Gastrocnemius medialis (tissue), 4 donors: ENCODE results near the gene ATF2. TPM values are rescaled to one million over a fixed set of nuclear protein-coding genes. Genes with fewer than 3 reads are reported as not detected.
A peak's percentile ranks its signal among the peaks of the same experiment; 100 is the strongest.

ENCODE experiments used
- ATAC-seq, 2 donors: fragments of 150-250 bp; one replicate each; pipeline ENCODE4 v1.9.1; 2016
- DNase-seq, 2 donors: peaks; one replicate each; pipeline ENCODE4 v3.0.0-alpha.2; 2019
- H3K27ac ChIP-seq, 4 donors: fragments of 200-600 bp; sonication (generic); 1 replicate in 1 of 4; 2 replicates in 3 of 4; pipeline ENCODE4 v1.5.1; 2016 to 2018; ENCODE audit warnings: mild to moderate bottlenecking in 2 of 4, moderate library complexity in 1 of 4
- H3K27me3 ChIP-seq, 3 donors: fragments of 200-600 bp; sonication (generic) in 2 of 3; 1 replicate in 1 of 3; 2 replicates in 2 of 3; pipeline versions ENCODE4 v1.5.1 to v1.6.0; 2016 to 2019; ENCODE audit warnings: mild to moderate bottlenecking in 1 of 3, moderate library complexity in 1 of 3
- H3K36me3 ChIP-seq, 2 donors: fragments of 200-600 bp; sonication (generic) in 1 of 2; one replicate each; pipeline ENCODE4 v1.5.1; 2017 to 2018
- H3K4me1 ChIP-seq, 2 donors: fragments of 200-600 bp; sonication (generic) in 1 of 2; one replicate each; pipeline ENCODE4 v1.5.1; 2016 to 2017; ENCODE audit warnings: mild to moderate bottlenecking in 2 of 2
- H3K4me3 ChIP-seq, 4 donors: fragments of 200-600 bp; sonication (generic) in 3 of 4; 1 replicate in 1 of 4; 2 replicates in 3 of 4; pipeline ENCODE4 v1.5.1; 2016 to 2019; ENCODE audit warnings: mild to moderate bottlenecking in 2 of 4
- H3K9me3 ChIP-seq, 3 donors: fragments of 200-600 bp; sonication (generic) in 2 of 3; 1 replicate in 1 of 3; 2 replicates in 2 of 3; pipeline ENCODE4 v1.5.1; 2016 to 2019
- POLR2A ChIP-seq, 2 donors: fragments of 450-650 bp; IDR thresholded peaks; one replicate each; pipeline ENCODE4 v1.6.1; 2017; ENCODE audit warnings: antibody characterized with exemption in 2 of 2, mild to moderate bottlenecking in 2 of 2, moderate library complexity in 2 of 2
- in situ Hi-C, 4 donors: fragments of 200-750 bp; cut with MboI; loops; one replicate each; pipeline versions ENCODE4 v1.15.0 to v1.8.0; 2017; ENCODE audit warnings: low sequenced_read_pairs in 4 of 4
- intact Hi-C: fragments of 100-400 bp; cut with DNase I; formaldehyde crosslinking; loops from one replicate; pipeline ENCODE4 v1.15.1; 2023; ENCODE audit warnings: low total_unique reads
- total RNA-seq, 4 donors: library from RNA; depleted of rRNA; stranded (reverse); fragments of >200 nt; gene quantifications; one replicate each; pipeline versions ENCODE4 v1.1.0 to v1.2.3, GENCODE V29; 2016
- TF ChIP-seq, protein P1 (sequence below), 5 experiments: fragments of 450-650 bp in 3 of 5; fragments of 200-600 bp in 2 of 5; sonication (generic) in 2 of 5; IDR thresholded peaks in 4 of 5; conservative IDR thresholded peaks in 1 of 5; 1 replicate in 4 of 5; 2 replicates in 1 of 5; pipeline ENCODE4 v1.5.1; 2016 to 2019; ENCODE audit warnings: antibody characterized with exemption in 5 of 5, mild to moderate bottlenecking in 3 of 5, moderate library complexity in 3 of 5

ATF2 gene
- total RNA-seq, 4 donors from 2014 or later = 19.5 to 28.1 (median 20.9) TPM

DNA sequence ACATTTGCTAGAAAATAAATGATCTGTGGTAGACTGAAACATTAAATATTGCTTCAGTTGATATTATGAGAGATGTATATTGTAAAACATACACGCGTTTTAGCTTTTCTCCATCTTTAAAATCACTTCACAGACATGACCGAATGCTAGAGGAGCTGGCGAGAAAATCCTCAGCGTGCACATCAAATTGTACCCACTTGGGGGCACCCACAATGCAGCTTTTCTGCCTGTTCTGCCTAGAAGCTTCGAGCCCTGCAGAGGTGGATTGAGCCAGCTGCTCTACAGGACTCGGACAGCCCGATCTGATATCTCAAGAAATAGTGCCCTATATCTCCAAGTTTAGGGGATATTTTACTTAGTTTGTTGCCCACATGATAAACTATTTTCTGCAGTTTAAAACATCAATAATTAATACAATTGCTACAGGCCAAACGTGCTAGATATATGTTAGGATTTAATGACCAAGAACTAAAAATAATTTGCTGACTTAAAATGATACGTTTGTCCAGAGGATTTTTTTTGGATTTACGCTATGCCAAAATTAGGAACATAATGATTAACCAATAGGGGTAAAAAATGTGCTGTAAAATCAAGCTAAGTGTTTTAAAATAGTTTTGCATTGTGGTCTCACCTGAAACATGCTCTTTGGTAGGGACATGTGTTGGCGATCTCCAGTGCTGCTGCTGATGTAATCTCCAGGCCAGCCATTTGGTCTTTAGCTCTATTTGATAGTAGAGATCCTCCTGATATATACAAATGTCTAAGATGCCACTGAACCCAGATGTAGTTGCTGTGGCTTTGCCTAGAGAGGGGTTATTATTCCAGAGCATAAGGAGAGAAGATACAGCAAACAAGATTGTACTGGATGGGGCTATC, 35.9 kb upstream of the ATF2 start:
- no peaks in the 10 kb centered on the region for H3K9me3 ChIP-seq
- in situ Hi-C loops = no loop called here
- peaks cover 5 to 19% of the 10 kb centered on the region in 2 donors for H3K4me1 ChIP-seq
- H3K27me3 ChIP-seq = no peaks in the 10 kb centered on the region
- DNase-seq = peak; percentile 2 to 18
- no peaks in the 10 kb centered on the region for H3K36me3 ChIP-seq
- intact Hi-C loops = no loop called here
- no peak overlapping the region for H3K27ac ChIP-seq
- TF ChIP-seq, protein P1, sequence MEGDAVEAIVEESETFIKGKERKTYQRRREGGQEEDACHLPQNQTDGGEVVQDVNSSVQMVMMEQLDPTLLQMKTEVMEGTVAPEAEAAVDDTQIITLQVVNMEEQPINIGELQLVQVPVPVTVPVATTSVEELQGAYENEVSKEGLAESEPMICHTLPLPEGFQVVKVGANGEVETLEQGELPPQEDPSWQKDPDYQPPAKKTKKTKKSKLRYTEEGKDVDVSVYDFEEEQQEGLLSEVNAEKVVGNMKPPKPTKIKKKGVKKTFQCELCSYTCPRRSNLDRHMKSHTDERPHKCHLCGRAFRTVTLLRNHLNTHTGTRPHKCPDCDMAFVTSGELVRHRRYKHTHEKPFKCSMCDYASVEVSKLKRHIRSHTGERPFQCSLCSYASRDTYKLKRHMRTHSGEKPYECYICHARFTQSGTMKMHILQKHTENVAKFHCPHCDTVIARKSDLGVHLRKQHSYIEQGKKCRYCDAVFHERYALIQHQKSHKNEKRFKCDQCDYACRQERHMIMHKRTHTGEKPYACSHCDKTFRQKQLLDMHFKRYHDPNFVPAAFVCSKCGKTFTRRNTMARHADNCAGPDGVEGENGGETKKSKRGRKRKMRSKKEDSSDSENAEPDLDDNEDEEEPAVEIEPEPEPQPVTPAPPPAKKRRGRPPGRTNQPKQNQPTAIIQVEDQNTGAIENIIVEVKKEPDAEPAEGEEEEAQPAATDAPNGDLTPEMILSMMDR (IDR thresholded peaks at IDR 0.05 in 4 of 5, conservative IDR thresholded peaks at IDR 0.05 in 1 of 5) = peak in 3 of 5 experiments; percentile 23 to 42 (median 28)
- no peak for TF ChIP-seq POLR2A (IDR thresholded peaks at IDR 0.05)
- no peak overlapping the region for H3K4me3 ChIP-seq
- peak in 1 of 2 donors; percentile 45 for ATAC-seq

DNA sequence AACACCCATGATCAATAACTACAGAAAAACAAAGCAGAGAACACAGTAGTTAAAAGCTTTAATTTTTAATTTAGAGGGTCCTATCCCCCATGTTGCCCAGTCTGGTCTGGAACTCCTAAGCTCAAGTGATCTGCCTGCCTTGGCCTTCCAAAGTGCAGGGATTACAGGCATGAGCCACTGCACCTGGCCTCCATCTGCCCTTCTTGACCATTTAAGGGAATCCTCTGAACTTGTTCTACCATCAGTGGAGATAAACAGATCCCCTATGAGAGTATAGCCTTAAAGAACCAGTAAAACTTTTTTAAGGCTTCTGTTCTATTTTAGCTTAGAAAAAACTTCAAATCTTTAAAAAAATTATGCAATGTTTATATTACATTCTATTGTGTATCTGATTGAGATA, 27.0 kb upstream of the ATF2 start:
- no peaks in the 10 kb centered on the region for H3K36me3 ChIP-seq
- no peak for TF ChIP-seq POLR2A (IDR thresholded peaks at IDR 0.05)
- TF ChIP-seq, protein P1 (IDR thresholded peaks at IDR 0.05 in 4 of 5, conservative IDR thresholded peaks at IDR 0.05 in 1 of 5) = no peak
- intact Hi-C loops (no loop called here), in situ Hi-C loops (no loop called here)
- no peaks in the 10 kb centered on the region for H3K9me3 ChIP-seq
- H3K27me3 ChIP-seq = no peaks in the 10 kb centered on the region
- H3K4me3 ChIP-seq = no peak overlapping the region
- DNase-seq = no peak
- H3K4me1 ChIP-seq = no peaks in the 10 kb centered on the region
- no peak overlapping the region for H3K27ac ChIP-seq
- ATAC-seq = no peak

DNA sequence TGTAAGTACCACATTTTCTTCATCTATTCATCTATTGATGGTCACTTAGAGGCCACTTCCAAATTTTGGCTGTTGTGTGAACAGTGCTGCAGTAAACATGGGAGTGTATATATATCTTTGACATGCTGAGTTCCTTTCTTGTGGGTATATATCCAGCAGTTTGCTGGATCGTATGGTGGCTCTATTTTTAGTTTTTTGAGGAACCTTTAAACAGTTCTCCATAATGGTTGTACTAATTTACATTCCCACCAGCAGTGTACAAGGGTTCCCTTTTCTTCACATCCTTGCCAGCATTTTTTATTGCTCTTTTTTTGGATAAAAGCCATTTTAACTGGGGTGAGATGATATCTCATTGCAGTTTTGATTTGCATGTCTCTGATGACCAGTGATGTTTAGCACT, 20.8 kb upstream of the ATF2 start:
- DNase-seq (no peak), ATAC-seq (no peak)
- intact Hi-C loops (no loop called here), in situ Hi-C loops (loop anchor here in 1 of 4 donors (10.0 kb wide), 1 partner anchor 74 kb away; no protein-coding TSS in a partner anchor)
- Histone ChIP-seq H3K36me3 (no peaks in the 10 kb centered on the region), H3K4me3 (no peak overlapping the region), H3K27me3 (no peaks in the 10 kb centered on the region), H3K27ac (no peak overlapping the region), H3K4me1 (no peaks in the 10 kb centered on the region), H3K9me3 (no peaks in the 10 kb centered on the region)
- no peak for TF ChIP-seq POLR2A (IDR thresholded peaks at IDR 0.05)
- TF ChIP-seq, protein P1 (IDR thresholded peaks at IDR 0.05 in 4 of 5, conservative IDR thresholded peaks at IDR 0.05 in 1 of 5) = no peak

DNA sequence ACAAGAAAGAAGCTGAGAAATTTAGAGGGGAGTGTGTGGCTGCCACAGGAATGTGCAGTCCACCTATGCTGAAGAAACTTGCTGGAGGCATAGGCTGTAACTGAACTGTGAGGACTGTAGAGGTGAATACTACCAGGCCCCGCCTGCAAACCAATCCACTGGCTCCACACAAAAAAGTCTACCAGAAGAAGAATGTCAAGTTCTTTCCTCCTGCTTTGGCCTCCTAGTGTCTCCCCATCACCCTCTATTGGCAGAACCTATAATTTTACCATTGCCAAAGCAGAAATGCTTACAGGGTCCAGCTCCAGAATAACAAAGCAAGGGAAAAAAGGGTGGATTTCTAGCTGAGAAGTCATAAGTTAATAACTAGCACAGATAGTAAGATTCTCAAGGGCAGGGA, 19.4 kb upstream of the ATF2 start:
- TF ChIP-seq, protein P1 (IDR thresholded peaks at IDR 0.05 in 4 of 5, conservative IDR thresholded peaks at IDR 0.05 in 1 of 5) = no peak
- TF ChIP-seq POLR2A (IDR thresholded peaks at IDR 0.05) = no peak
- no peaks in the 10 kb centered on the region for H3K27me3 ChIP-seq
- intact Hi-C loops = no loop called here
- DNase-seq (no peak), ATAC-seq (no peak)
- no peak overlapping the region for H3K27ac ChIP-seq
- no peaks in the 10 kb centered on the region for H3K36me3 ChIP-seq
- no peaks in the 10 kb centered on the region for H3K9me3 ChIP-seq
- H3K4me3 ChIP-seq = no peak overlapping the region
- no peaks in the 10 kb centered on the region for H3K4me1 ChIP-seq
- in situ Hi-C loops = loop anchor here in 1 of 4 donors (10.0 kb wide), 1 partner anchor 73 kb away; no protein-coding TSS in a partner anchor
